WTC11 (cell line): ENCODE measurements around the gene ROPN1.
"Not testable (repeated sequence)": the region's sequence is repeated elsewhere in the genome, so short reads cannot be mapped to it uniquely, and the experiment has no call there.

ENCODE experiments used
- CREB1 ChIP-seq: sonication (generic); formaldehyde crosslinking; IDR thresholded peaks from 2 replicates; pipeline ENCODE4 v1.8.0; 2023; ENCODE audit warnings: mild to moderate bottlenecking, missing genetic modification reagents
- CREM ChIP-seq: sonication (generic); formaldehyde crosslinking; IDR thresholded peaks from 2 replicates; pipeline ENCODE4 v1.8.1; 2022; ENCODE audit warnings: mild to moderate bottlenecking, missing genetic modification reagents, moderate library complexity
- ETV6 ChIP-seq: sonication (generic); formaldehyde crosslinking; IDR thresholded peaks from 2 replicates; pipeline ENCODE4 v1.8.1; 2022; ENCODE audit warnings: mild to moderate bottlenecking, missing genetic modification reagents
- SP1 ChIP-seq: sonication (generic); formaldehyde crosslinking; conservative IDR thresholded peaks from 2 replicates; pipeline ENCODE4 v1.8.1; 2022; ENCODE audit warnings: missing genetic modification reagents
- TEAD4 ChIP-seq: sonication (generic); formaldehyde crosslinking; IDR thresholded peaks from 2 replicates; pipeline ENCODE4 v1.8.0; 2022; ENCODE audit warnings: mild to moderate bottlenecking, missing genetic modification reagents
- ZBTB21 ChIP-seq: sonication (generic); formaldehyde crosslinking; IDR thresholded peaks from 2 replicates; pipeline ENCODE4 v1.8.1; 2023; ENCODE audit warnings: mild to moderate bottlenecking, missing genetic modification reagents, borderline replicate concordance
- TF ChIP-seq, protein P1 (sequence below): sonication (generic); formaldehyde crosslinking; conservative IDR thresholded peaks from 2 replicates; pipeline ENCODE4 v1.8.1; 2022; ENCODE audit warnings: mild to moderate bottlenecking, missing genetic modification reagents
- TF ChIP-seq, protein P2 (sequence below): sonication (generic); formaldehyde crosslinking; conservative IDR thresholded peaks from 2 replicates; pipeline ENCODE4 v1.8.1; 2023; ENCODE audit warnings: mild to moderate bottlenecking, low read depth, missing genetic modification reagents, moderate library complexity
- TF ChIP-seq, protein P3 (sequence below): sonication (generic); formaldehyde crosslinking; IDR thresholded peaks from 2 replicates; pipeline ENCODE4 v1.8.1; 2023; ENCODE audit warnings: mild to moderate bottlenecking, missing genetic modification reagents, moderate library complexity
- TF ChIP-seq, protein P4 (sequence below): fragments of 200-600 bp; IDR thresholded peaks from 2 replicates; pipeline ENCODE4 v1.8.0; 2022; ENCODE audit warnings: antibody characterized with exemption
- TF ChIP-seq, protein P5 (sequence below): sonication (generic); formaldehyde crosslinking; IDR thresholded peaks from 2 replicates; pipeline ENCODE4 v1.8.0; 2022; ENCODE audit warnings: mild to moderate bottlenecking, missing genetic modification reagents

DNA sequence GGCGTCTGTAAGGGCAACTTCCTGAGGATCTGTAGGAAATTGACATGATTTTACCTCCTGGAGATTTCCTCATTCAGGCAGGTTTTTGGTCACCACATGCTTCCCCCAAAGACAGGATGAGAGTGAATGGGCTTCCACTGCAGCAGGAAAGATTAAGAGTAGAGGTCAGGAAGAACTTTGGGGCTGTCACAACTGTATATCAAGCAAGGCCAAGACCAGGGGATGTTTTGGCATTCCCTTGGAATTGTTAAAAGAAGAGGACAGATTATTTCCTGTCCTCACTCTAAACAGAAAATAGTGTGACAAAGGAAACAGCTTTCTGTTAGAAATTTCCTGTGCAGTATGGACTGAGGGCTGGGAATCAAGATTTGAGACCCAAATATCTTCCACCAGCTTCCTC lies 31.6 kb upstream of the ROPN1 start:
- TF ChIP-seq, protein P1, sequence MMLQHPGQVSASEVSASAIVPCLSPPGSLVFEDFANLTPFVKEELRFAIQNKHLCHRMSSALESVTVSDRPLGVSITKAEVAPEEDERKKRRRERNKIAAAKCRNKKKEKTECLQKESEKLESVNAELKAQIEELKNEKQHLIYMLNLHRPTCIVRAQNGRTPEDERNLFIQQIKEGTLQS (CRISPR knock-in tag), result not testable (repeated sequence)
- TF ChIP-seq, protein P2, sequence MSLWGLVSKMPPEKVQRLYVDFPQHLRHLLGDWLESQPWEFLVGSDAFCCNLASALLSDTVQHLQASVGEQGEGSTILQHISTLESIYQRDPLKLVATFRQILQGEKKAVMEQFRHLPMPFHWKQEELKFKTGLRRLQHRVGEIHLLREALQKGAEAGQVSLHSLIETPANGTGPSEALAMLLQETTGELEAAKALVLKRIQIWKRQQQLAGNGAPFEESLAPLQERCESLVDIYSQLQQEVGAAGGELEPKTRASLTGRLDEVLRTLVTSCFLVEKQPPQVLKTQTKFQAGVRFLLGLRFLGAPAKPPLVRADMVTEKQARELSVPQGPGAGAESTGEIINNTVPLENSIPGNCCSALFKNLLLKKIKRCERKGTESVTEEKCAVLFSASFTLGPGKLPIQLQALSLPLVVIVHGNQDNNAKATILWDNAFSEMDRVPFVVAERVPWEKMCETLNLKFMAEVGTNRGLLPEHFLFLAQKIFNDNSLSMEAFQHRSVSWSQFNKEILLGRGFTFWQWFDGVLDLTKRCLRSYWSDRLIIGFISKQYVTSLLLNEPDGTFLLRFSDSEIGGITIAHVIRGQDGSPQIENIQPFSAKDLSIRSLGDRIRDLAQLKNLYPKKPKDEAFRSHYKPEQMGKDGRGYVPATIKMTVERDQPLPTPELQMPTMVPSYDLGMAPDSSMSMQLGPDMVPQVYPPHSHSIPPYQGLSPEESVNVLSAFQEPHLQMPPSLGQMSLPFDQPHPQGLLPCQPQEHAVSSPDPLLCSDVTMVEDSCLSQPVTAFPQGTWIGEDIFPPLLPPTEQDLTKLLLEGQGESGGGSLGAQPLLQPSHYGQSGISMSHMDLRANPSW (CRISPR knock-in tag), result not testable (repeated sequence)
- TF ChIP-seq, protein P3, sequence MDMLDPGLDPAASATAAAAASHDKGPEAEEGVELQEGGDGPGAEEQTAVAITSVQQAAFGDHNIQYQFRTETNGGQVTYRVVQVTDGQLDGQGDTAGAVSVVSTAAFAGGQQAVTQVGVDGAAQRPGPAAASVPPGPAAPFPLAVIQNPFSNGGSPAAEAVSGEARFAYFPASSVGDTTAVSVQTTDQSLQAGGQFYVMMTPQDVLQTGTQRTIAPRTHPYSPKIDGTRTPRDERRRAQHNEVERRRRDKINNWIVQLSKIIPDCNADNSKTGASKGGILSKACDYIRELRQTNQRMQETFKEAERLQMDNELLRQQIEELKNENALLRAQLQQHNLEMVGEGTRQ, result not testable (repeated sequence)
- TF ChIP-seq TEAD4 (CRISPR knock-in tag); SP1 (CRISPR knock-in tag); ZBTB21; CREM (CRISPR knock-in tag); CREB1 (CRISPR knock-in tag); ETV6: not testable (repeated sequence)
- TF ChIP-seq, protein P4, sequence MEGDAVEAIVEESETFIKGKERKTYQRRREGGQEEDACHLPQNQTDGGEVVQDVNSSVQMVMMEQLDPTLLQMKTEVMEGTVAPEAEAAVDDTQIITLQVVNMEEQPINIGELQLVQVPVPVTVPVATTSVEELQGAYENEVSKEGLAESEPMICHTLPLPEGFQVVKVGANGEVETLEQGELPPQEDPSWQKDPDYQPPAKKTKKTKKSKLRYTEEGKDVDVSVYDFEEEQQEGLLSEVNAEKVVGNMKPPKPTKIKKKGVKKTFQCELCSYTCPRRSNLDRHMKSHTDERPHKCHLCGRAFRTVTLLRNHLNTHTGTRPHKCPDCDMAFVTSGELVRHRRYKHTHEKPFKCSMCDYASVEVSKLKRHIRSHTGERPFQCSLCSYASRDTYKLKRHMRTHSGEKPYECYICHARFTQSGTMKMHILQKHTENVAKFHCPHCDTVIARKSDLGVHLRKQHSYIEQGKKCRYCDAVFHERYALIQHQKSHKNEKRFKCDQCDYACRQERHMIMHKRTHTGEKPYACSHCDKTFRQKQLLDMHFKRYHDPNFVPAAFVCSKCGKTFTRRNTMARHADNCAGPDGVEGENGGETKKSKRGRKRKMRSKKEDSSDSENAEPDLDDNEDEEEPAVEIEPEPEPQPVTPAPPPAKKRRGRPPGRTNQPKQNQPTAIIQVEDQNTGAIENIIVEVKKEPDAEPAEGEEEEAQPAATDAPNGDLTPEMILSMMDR, result not testable (repeated sequence)
- TF ChIP-seq, protein P5, sequence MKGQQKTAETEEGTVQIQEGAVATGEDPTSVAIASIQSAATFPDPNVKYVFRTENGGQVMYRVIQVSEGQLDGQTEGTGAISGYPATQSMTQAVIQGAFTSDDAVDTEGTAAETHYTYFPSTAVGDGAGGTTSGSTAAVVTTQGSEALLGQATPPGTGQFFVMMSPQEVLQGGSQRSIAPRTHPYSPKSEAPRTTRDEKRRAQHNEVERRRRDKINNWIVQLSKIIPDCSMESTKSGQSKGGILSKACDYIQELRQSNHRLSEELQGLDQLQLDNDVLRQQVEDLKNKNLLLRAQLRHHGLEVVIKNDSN (CRISPR knock-in tag), result not testable (repeated sequence)
